HepG2 (cell line): ENCODE data around the gene KPNB1. TPM values are rescaled to one million over a fixed set of nuclear protein-coding genes. Genes with fewer than 3 reads are reported as not detected.

Source experiments
- ATAC-seq: fragments of 200-7000 bp; cut with Tn5 transposase; 3 replicates; pipeline ENCODE4 v1.9.1; 2020; ENCODE audit warnings: mild to moderate bottlenecking, moderate library complexity
- BruUV-seq: library from RNA; stranded (reverse); fragments of 400-500 nt; replicated peaks from 2 replicates; lab custom pipeline; 2021; lab: Mats Ljungman, UMichigan
- CTCF ChIA-PET: fragments of 300-600 bp; formaldehyde crosslinking; extraction: SDS; loops from one replicate; lab custom pipeline; 2021; ENCODE audit warnings: low total read pairs, inconsistent platforms, low intra/inter-chr PET ratio; lab: Yijun Ruan, JAX
- POLR2A ChIA-PET: fragments of 350-600 bp; sonication (Branson Sonifier 250); formaldehyde crosslinking; loops from one replicate; lab custom pipeline; 2020; ENCODE audit warnings: antibody characterized with exemption, inconsistent platforms; lab: Yijun Ruan, JAX
- DNase-seq: peaks from one replicate; pipeline ENCODE4 v3.0.0-alpha.2; 2015; ENCODE audit warnings: low spot score
- FAIRE-seq: peaks from 3 replicates; lab custom pipeline; 2011; peaks lifted over from hg19 to GRCh38; lab: Jason Lieb, UNC
- H2AFZ ChIP-seq: one replicate; pipeline ENCODE4 v1.6.1; 2011; ENCODE audit warnings: low read length, inconsistent platforms
- H3K27ac ChIP-seq: fragments of 300-600 bp; 3 replicates; pipeline ENCODE4 v1.8.0; 2011; ENCODE audit warnings: mixed run types, mild to moderate bottlenecking, mixed read lengths, low read length, inconsistent platforms; ENCODE audit not compliant: insufficient read depth; ENCODE audit errors: extremely low read length
- H3K27me3 ChIP-seq, 2 experiments: fragments of 200-600 bp in 1 of 2; 2 replicates in 1 of 2; 3 replicates in 1 of 2; pipeline versions ENCODE4 v1.6.0 to v1.8.0; 2011; ENCODE audit warnings: low read length in 2 of 2, mild to moderate bottlenecking in 2 of 2, moderate library complexity in 2 of 2, inconsistent platforms in 1 of 2; ENCODE audit not compliant: insufficient read depth in 2 of 2, control insufficient read depth in 1 of 2
- H3K36me3 ChIP-seq, 2 experiments: fragments of 200-600 bp in 1 of 2; replicated peaks in 1 of 2; 2 replicates in 1 of 2; 3 replicates in 1 of 2; pipeline versions ENCODE4 v1.5.1 to v1.8.0; 2011; ENCODE audit warnings: low read length in 2 of 2, inconsistent platforms in 1 of 2; ENCODE audit not compliant: insufficient read depth in 2 of 2, control insufficient read depth in 1 of 2
- H3K4me1 ChIP-seq: 2 replicates; pipeline ENCODE4 v1.5.1; 2012; ENCODE audit warnings: low read length, inconsistent platforms; ENCODE audit not compliant: insufficient read depth
- H3K4me2 ChIP-seq: 2 replicates; pipeline ENCODE4 v1.6.0; 2011; ENCODE audit warnings: low read depth, low read length, inconsistent platforms
- H3K4me3 ChIP-seq, 3 experiments: fragments of 200-600 bp in 1 of 3; sonication (generic), shearing (Covaris generic) in 1 of 3; replicated peaks in 1 of 3; 2 replicates each; pipeline ENCODE4 v1.5.1; 2011 to 2016; ENCODE audit warnings: low read length in 3 of 3, inconsistent platforms in 2 of 3, low read depth in 2 of 3, mild to moderate bottlenecking in 2 of 3, control low read depth in 1 of 3, mixed read lengths in 1 of 3; ENCODE audit not compliant: insufficient read depth in 1 of 3
- H3K79me2 ChIP-seq: one replicate; pipeline ENCODE4 v1.6.1; 2011; ENCODE audit warnings: low read length, inconsistent platforms; ENCODE audit not compliant: insufficient read depth
- H3K9ac ChIP-seq: 2 replicates; pipeline ENCODE4 v1.6.0; 2011; ENCODE audit warnings: mild to moderate bottlenecking, low read depth, low read length, inconsistent platforms; ENCODE audit not compliant: insufficient read depth
- H3K9me3 ChIP-seq: 2 replicates; pipeline ENCODE4 v1.5.1; 2012; ENCODE audit warnings: mild to moderate bottlenecking, low read length
- H4K20me1 ChIP-seq: 2 replicates; pipeline ENCODE4 v1.6.0; 2011; ENCODE audit warnings: inconsistent platforms, mild to moderate bottlenecking, low read length, moderate library complexity; ENCODE audit not compliant: insufficient read depth
- EZH2 ChIP-seq: conservative IDR thresholded peaks from 2 replicates; pipeline ENCODE4 v1.6.1; 2012; ENCODE audit warnings: mild to moderate bottlenecking, low read depth, low read length, moderate library complexity
- HMGXB4 ChIP-seq, 2 experiments: sonication (generic) in 1 of 2; formaldehyde crosslinking in 1 of 2; IDR thresholded peaks; 2 replicates each; pipeline versions ENCODE4 v1.4.0 to v1.6.1; 2018 to 2020; ENCODE audit warnings: missing genetic modification reagents in 2 of 2, borderline replicate concordance in 1 of 2, low read depth in 1 of 2, mild to moderate bottlenecking in 1 of 2, missing biosample characterization in 1 of 2
- KDM2A ChIP-seq: sonication (generic); formaldehyde crosslinking; IDR thresholded peaks from 2 replicates; pipeline ENCODE4 v1.4.0; 2020; ENCODE audit warnings: low read depth, missing genetic modification reagents, borderline replicate concordance
- MATR3 ChIP-seq: sonication (generic); formaldehyde crosslinking; IDR thresholded peaks from 2 replicates; pipeline ENCODE4 v1.4.0; 2020; ENCODE audit warnings: missing genetic modification reagents
- MTF2 ChIP-seq: sonication (generic); formaldehyde crosslinking; IDR thresholded peaks from 2 replicates; pipeline ENCODE4 v1.5.0; 2020; ENCODE audit warnings: missing genetic modification reagents, borderline replicate concordance
- SAFB2 ChIP-seq: sonication (generic); formaldehyde crosslinking; IDR thresholded peaks from 2 replicates; pipeline ENCODE4 v1.5.1; 2020; ENCODE audit warnings: missing genetic modification reagents, low read depth, mild to moderate bottlenecking, borderline replicate concordance
- SIX1 ChIP-seq: sonication (generic); formaldehyde crosslinking; IDR thresholded peaks from 2 replicates; pipeline ENCODE4 v1.4.0; 2020; ENCODE audit warnings: missing genetic modification reagents, borderline replicate concordance
- TBL1XR1 ChIP-seq: fragments of 150-350 bp; IDR thresholded peaks from 2 replicates; pipeline ENCODE4 v1.6.1; 2014; ENCODE audit warnings: borderline replicate concordance, low read length; ENCODE audit not compliant: partially characterized antibody
- TEAD2 ChIP-seq: sonication (generic); formaldehyde crosslinking; IDR thresholded peaks from 2 replicates; pipeline ENCODE4 v1.9.0; 2021; ENCODE audit warnings: missing genetic modification reagents
- ZNF224 ChIP-seq: sonication (generic); formaldehyde crosslinking; IDR thresholded peaks from 2 replicates; pipeline ENCODE4 v1.5.0; 2020; ENCODE audit warnings: mild to moderate bottlenecking, missing genetic modification reagents
- ZNF777 ChIP-seq: sonication (generic); formaldehyde crosslinking; IDR thresholded peaks from 2 replicates; pipeline ENCODE4 v1.4.0; 2020; ENCODE audit warnings: missing genetic modification reagents
- ZNF891 ChIP-seq: sonication (generic); formaldehyde crosslinking; IDR thresholded peaks from 2 replicates; pipeline ENCODE4 v1.5.0; 2020; ENCODE audit warnings: mild to moderate bottlenecking, missing genetic modification reagents
- ZSCAN5A ChIP-seq: sonication (generic); formaldehyde crosslinking; IDR thresholded peaks from 2 replicates; pipeline ENCODE4 v1.8.0; 2022; ENCODE audit warnings: mild to moderate bottlenecking, missing genetic modification reagents, borderline replicate concordance
- WGBS: methylation state at CpG from one replicate; pipeline ENCODE4 v1.1.6; 2017; ENCODE audit warnings: low lambda C conversion rate; 5-methylcytosine and 5-hydroxymethylcytosine counted together
- in situ Hi-C: cut with HindIII; loops from 2 replicates; pipeline ENCODE4 v1.10.0; 2017; ENCODE audit warnings: low pct_unique_long_range_greater_than_20kb; ENCODE audit not compliant: extremely low pct_ligation_motif_present
- intact Hi-C: fragments of 100-400 bp; cut with micrococcal nuclease; formaldehyde crosslinking; loops from one replicate; pipeline ENCODE4 v1.10.0; 2022; ENCODE audit not compliant: unreplicated experiment
- polyA plus RNA-seq, 8 experiments: library from polyadenylated mRNA; depleted of rRNA in 3 of 8; stranded (reverse) in 7 of 8; unstranded in 1 of 8; fragments of >200 nt; fragmentation: Illumina TruSeq in 4 of 8; extraction: Trizol in 4 of 8; gene quantifications; 2 replicates each; pipeline versions ENCODE4 v1.2.1 to v1.2.3, GENCODE V29; 2011 to 2016; ENCODE audit warnings: low read depth in 4 of 8, missing spikeins in 1 of 8, mixed read lengths in 1 of 8; ENCODE audit not compliant: insufficient read depth in 1 of 8
- total RNA-seq, 5 experiments: library from RNA; depleted of rRNA; stranded (reverse); fragments of >200 nt; fragmentation: Illumina TruSeq; extraction: Trizol; gene quantifications; 2 replicates each; pipeline ENCODE4 v1.2.3, GENCODE V29; 2016; ENCODE audit warnings: low read depth in 1 of 5
- TF ChIP-seq, protein P1 (sequence below): sonication (generic); formaldehyde crosslinking; IDR thresholded peaks from 2 replicates; pipeline ENCODE4 v1.5.0; 2020; ENCODE audit warnings: mild to moderate bottlenecking, missing genetic modification reagents

KPNB1 gene
- total and polyA plus RNA-seq, 2 of the 13 experiments (the other 11 are each of a cell fraction or from before 2014, with no cell fraction given) = 164 to 424 TPM

DNA sequence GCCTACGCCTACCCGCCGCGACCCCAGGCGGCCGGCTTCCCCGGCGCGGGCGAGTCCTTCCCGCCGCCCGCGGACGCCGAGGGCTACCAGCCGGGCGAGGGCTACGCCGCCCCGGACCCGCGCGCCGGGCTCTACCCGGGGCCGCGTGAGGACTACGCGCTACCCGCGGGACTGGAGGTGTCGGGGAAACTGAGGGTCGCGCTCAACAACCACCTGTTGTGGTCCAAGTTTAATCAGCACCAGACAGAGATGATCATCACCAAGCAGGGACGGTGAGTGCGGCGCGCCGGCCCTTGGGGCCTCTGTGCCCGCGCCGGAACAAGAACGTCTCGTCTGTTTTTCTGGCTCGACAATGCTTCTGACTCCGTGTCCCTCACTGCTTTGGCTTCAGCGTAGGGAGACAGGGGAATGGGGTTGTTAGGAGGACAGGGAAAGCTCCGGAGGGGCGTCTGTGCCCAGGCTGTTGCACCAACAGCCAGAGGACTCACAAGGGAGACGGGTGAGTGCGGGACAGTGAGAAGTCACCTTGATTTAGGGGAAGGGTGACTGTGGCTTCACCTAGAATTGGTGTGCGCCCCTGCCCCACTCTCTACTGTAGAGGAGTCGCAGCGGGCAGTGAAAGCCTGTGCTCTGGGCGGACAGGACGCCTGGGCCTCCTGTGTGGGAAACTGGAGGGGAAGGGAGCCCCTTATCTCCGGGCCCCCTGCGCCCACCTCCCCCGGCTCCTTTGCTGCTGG lies 84.1 kb downstream of the KPNB1 start:
- ATAC-seq (peak; percentile 63), DNase-seq (no peak), FAIRE-seq (no peak)
- Histone ChIP-seq H3K4me3 (peak overlapping the region; percentile 39 to 70 (median 45); a peak in 4 of 6 replicates), H3K27ac (no peak overlapping the region), H3K27me3 (peaks cover 36 to 84% of the 10 kb centered on the region in 2 experiments), H3K9ac (no peak overlapping the region), H3K36me3 (no peaks in the 10 kb centered on the region), H3K4me2 (peak overlapping the region; percentile 71), H3K4me1 (peaks cover 13% of the 10 kb centered on the region), H4K20me1 (no peaks in the 10 kb centered on the region), H3K9me3 (no peaks in the 10 kb centered on the region), H3K79me2 (no peaks in the 10 kb centered on the region), H2AFZ (no peak overlapping the region)
- WGBS = 8% methylated on average over 19 of the region's 60 CpGs
- peak; percentile 96 for TF ChIP-seq EZH2
- TF ChIP-seq ZSCAN5A (CRISPR knock-in tag) = no peak
- TF ChIP-seq MATR3 (CRISPR knock-in tag) = no peak
- TF ChIP-seq, protein P1, sequence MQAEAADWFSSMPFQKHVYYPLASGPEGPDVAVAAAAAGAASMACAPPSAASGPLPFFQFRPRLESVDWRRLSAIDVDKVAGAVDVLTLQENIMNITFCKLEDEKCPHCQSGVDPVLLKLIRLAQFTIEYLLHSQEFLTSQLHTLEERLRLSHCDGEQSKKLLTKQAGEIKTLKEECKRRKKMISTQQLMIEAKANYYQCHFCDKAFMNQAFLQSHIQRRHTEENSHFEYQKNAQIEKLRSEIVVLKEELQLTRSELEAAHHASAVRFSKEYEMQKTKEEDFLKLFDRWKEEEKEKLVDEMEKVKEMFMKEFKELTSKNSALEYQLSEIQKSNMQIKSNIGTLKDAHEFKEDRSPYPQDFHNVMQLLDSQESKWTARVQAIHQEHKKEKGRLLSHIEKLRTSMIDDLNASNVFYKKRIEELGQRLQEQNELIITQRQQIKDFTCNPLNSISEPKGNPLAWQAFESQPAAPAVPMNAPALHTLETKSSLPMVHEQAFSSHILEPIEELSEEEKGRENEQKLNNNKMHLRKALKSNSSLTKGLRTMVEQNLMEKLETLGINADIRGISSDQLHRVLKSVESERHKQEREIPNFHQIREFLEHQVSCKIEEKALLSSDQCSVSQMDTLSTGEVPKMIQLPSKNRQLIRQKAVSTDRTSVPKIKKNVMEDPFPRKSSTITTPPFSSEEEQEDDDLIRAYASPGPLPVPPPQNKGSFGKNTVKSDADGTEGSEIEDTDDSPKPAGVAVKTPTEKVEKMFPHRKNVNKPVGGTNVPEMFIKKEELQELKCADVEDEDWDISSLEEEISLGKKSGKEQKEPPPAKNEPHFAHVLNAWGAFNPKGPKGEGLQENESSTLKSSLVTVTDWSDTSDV = 0 out of 2 replicates have a peak, but pooled peaks have one; percentile 20
- 0 out of 2 replicates have a peak, but pooled peaks have one; percentile 14 for TF ChIP-seq SAFB2 (CRISPR knock-in tag)
- TF ChIP-seq HMGXB4 (CRISPR knock-in tag; IDR thresholded peaks at IDR 0.05; ENCODE audit: borderline replicate concordance in 1 of 2, low read depth in 1 of 2) = 0 out of 4 replicates have a peak, but pooled peaks of 1 of the 2 experiments have one; percentile 6
- TF ChIP-seq ZNF224 = no peak
- TF ChIP-seq KDM2A = peak; percentile 9; the same call in 1 of the 2 replicates
- TF ChIP-seq SIX1 = no peak
- TF ChIP-seq MTF2 (CRISPR knock-in tag) = 0 out of 2 replicates have a peak, but pooled peaks have one; percentile 23
- TF ChIP-seq TBL1XR1 = no peak
- TF ChIP-seq ZNF777 (CRISPR knock-in tag) = peak; percentile 78; the same call in 1 of the 2 replicates
- TF ChIP-seq TEAD2 (CRISPR knock-in tag) = no peak
- TF ChIP-seq ZNF891 (CRISPR knock-in tag) = 0 out of 2 replicates have a peak, but pooled peaks have one; percentile 57
- no TSS peak for BruUV-seq
- CTCF ChIA-PET = no interaction called here
- POLR2A ChIA-PET = interaction anchor here (1.0 kb wide), 2 partner anchors 8 to 98 kb away, joined by 3 to 4 read pairs; partner anchors contain the start of genes LRRC46 and MRPL10
- in situ Hi-C loops (no loop called here), intact Hi-C loops (no loop called here)
